Measurements from ENCODE around the gene AIDA.

The AIDA gene

GRCh38 chr1:222643606-222643937 lies 68.7 kb downstream of the AIDA start:
- DNase-seq, result peak; percentile 81

- DNase-seq, result no peak
These were observed 69.8 kb downstream of the AIDA start for GRCh38 chr1:222642468-222642867.

- peak; percentile 25 for DNase-seq
These were observed 70.9 kb downstream of the AIDA start for GRCh38 chr1:222641269-222641948.

GRCh38 chr1:222634180-222635013 lies 77.9 kb downstream of the AIDA start:
- DNase-seq, result peak; percentile 88

GRCh38 chr1:222632749-222633148 lies 79.5 kb downstream of the AIDA start:
- no peak for DNase-seq

GRCh38 chr1:222631611-222632208 lies 80.6 kb downstream of the AIDA start:
- DNase-seq, result no peak

- DNase-seq, result no peak
These were observed 82.3 kb downstream of the AIDA start for GRCh38 chr1:222629921-222630535.

- no peak for DNase-seq
These were observed 85.1 kb downstream of the AIDA start for GRCh38 chr1:222627232-222627631.

- no peak for DNase-seq
These were observed 88.1 kb downstream of the AIDA start for GRCh38 chr1:222624214-222624613.

- DNase-seq, result no peak
These were observed 88.8 kb downstream of the AIDA start for GRCh38 chr1:222623458-222623857.

- no peak for DNase-seq
These were observed 89.5 kb downstream of the AIDA start for GRCh38 chr1:222622765-222623164.

- DNase-seq, result no peak
These were observed 91.7 kb downstream of the AIDA start for GRCh38 chr1:222620566-222620965.

GRCh38 chr1:222618880-222619596 lies 93.3 kb downstream of the AIDA start:
- DNase-seq, result peak; percentile 64
